ENCODE data around the gene RRM2.
"Not testable (repeated sequence)": the region's sequence is repeated elsewhere in the genome, so short reads cannot be mapped to it uniquely, and the experiment has no call there.

RRM2 gene

DNA sequence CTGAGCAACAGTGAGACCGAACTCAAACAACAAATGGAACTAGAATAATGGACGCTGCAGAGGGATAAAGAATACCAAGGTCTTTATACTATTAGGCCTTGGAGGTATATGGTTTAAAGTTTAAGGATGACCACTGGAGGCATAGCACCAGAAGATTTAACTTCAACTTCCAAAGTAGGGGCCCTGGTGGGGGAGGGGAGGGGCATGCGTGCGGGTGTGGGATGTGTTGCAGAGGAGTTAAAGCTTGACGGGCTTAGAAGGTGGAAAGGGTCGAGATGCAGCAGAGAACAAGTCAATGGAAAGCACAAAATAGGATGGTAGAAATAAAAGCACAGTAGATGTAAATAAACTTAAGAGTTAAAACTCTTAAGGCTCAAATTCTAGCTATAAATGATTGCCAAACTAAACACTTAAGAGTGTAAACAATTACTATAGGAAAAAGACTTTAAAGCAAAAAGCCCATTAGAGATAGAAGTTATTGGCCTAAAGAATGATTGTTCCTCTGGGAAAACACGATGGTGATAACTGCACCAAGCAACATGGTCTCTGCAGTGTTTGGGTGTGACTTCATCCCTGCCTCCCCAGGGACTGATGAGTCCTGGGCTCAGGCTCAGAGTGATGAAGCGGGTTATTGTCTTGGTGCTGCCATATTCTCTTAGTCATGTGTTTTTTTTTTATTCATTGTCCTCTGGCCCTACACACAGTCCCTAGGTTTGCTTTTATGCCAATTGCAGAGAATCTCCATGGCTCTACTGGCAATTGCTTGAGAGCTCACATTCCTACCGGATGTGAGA, 13.0 kb downstream of the RRM2 start:
- no peak for DNase-seq

DNA sequence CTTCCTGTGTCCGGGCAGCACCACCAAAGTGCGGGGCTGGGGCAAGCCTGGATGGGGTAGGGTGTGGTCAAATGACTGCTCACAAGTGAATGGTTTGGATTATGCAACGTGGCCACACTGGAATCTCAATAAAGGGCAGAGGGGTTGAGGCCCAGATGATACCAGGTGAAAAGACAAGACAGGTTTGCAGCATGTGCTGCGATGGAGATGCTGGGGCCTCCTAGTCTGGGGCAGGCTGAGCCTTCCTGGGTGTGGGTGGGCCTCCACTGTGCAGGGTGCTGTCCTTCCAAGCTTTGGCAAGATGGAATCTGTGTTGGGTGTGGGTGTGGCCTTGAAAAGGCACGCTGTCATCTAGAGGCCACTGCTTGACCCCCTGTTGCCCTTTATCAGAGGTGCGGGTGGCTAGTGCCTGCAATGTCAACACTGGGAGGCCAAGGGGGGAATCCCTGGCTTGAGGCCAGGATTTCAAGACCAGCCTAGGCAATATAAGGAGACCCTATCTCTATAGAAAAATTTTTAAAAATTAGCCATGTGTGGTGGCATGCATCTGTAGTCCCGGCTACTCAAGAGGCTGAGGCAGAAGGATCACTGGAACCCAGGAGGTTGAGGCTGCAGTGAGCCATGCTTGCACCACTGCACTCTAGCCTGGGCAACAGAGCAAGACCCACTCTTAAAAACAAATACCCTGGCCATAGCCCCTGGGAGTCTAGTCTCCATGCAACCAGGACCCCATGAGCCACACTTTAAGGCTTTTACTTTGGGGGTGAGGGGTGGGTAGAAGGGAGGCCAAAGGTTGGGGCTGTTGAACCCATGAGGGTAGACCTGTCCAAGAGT, 13.8 kb downstream of the RRM2 start:
- DNase-seq = no peak

DNA sequence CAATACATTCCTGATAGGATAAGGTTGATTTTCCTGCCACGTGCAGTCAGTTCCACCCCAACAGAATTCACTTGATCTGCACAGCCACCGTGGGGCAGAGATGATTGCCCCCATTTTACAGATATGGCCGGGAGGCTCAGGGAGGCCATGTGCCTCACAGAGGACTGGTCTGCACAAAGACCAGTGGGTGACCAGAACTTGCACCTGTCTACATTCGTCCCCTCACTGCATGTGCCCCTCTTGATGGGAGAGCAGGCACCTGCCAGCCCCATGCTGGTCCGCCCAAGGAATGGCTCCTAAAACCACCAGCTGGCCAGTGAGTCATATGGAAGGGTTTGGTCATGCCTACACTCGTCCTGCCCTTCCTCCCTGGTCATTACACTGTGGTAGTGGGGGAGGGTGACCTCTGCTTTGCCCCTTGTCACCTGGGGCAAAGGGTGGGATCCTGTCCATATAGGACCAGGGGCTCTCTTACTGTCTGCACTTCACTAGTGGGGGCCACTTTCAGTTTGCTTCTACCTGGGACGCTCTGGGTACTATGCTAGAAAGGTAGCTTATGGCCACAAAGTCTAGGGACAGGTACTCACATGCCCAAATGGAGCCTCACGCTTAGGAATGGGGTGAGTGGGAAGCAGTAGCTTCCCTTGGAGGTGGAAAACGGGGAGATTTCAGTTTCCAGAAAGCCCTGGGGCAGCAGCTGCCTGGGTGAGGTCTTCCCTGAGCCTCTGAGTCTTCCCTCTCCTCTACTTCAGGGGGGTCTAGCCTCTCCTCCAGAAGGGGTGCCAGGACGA, 14.7 kb downstream of the RRM2 start:
- DNase-seq = no peak

DNA sequence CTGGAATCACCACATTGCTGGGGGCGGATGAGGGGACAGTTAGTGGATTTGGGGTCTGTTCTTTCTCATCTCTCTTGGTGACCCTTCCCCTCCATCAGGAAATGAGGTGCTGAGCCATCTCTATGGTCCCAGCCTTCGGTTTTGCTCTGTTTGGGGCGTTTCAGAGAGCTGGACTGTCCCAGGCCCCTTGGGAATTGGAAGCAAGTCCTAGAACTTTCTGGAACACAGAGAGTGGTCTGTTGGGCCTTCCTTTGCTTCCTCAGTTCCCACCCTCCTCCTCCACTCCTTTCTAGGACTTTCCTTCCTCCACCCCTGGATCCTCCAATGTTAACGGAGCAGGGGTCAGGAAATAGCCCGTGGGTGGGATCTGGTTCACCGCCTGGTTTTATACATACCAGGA, 17.0 kb downstream of the RRM2 start:
- DNase-seq = no peak

DNA sequence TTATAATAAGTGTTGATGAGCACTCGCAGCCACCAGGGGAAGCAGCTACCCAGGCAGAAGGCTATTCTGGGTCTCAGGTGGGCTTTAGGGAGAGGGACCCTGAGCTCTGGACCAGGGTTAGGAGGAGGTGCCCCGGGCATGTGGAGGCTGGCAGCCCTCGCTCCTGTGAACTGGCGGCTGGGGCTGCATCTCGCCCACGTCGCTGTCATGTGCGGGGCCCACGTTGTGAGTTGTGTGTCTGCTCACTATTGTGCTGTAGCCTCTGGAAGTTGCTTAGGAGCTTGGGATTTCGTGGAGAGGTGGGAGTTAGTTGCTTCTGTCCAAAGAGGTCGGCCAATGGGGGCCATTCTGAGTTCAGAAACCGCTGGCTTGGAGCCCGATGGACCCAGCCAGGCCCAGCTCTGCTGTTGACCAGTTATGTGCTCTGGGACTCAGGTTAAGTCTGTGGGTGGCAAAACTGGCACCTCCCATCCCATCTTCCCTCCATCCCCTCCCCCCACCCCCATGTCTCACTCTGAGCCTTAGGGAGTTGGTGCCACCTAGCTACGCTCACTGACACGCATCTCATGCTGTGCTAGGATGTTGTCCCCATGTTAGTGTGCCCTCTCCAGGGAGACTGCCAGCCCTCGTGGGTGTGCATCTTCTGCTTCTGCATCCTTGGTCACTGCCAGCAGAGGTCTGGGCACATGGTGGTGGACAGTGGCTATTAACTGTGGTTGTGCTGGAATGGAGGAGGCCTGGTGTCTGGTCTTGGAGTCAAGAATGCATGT, 18.5 kb downstream of the RRM2 start:
- no peak for DNase-seq

DNA sequence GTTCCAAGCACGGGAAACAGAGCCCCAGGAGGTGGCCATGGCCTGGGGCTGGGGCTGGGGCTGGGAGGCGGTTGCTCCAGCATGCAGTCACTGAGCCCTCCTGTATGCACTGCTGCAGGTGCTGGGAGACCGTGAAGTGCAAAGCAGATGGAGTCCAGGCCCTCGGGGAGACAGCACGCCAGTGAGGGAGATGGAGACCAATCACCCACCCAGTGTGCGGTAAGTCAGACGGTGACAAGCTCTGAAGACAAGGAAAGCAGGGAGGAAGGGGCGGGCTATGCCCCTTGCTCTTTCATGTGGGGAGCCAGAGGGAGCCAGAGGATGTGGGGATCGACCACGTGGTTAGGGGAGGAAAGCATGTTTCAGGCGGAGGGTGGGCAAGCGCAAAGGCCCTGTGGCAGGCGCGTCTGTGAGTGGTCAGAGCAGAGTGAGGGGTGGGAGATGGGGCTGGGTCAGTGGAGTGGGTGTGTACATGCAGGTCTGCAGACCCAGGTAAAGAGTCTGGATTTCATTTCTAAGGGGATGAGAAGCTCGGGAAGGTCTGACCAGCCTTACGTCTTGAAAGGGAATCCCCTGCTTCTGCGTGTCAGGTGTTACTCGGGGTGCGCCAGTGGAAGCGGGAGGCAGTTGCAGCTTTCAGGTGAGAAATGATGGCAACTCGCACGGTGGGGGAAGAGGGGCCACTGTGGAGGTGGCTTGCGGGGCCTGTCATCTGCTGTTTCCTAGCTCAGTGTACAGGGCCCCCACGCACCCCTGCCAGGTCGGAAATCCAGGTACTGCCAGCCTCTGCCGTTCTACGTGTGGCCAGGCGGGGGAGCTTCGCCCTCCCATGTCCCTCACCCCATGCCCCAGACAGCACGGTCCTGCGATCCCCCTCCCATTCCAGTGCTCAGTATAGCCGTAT, 19.4 kb downstream of the RRM2 start:
- DNase-seq = no peak

DNA sequence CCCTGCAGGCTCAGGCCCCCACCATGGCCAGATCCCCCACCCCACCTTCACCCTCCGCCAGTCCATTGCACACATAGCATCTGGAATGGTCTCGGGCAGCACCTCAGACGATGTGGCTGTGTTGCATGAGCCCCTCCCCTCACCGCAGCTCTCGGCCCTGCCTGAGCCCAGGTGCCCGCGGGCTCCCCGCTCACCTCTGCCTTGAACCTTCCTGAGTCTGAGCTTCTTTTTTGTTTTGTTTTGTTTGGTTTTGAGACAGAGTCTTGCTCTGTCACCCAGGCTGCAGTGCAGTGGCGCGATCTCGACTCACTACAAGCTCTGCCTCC, 20.1 kb downstream of the RRM2 start:
- DNase-seq = no peak

DNA sequence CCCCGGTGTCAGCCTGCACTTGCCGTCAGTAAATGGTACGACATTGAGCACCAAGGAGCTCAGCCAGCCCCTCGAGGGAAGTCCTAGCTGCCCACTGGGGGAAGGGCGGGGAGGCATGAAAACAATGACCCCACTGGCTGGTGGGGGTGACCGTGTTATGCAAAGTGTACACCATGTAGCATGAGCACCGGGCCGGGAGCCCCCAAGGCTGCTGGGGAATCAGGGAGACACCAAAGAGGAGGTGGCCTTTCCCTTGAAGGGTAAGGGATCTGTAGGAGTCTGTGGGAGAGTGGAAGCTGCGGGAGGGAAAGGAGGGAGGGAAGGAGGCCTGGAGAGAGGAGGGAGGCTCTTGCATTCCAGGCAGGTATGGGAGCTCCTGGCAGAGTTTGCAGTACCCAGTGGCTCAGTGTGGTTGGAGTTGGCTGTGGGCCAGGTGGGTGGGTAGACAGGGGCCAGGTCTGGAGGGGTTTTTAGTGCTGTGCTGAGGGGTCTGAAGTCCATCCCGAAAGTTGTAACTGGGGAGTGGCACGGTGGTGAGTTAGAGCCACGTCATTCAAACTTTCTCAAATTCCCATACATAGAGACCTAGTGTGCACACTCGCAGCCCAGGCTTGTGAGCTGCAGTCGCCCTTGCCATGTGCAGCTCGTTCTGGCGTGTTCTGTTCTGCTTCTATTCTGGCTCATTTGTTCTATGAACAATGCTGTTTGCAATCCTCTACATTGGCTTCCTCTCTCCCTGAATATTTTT, 22.4 kb downstream of the RRM2 start:
- DNase-seq = no peak

DNA sequence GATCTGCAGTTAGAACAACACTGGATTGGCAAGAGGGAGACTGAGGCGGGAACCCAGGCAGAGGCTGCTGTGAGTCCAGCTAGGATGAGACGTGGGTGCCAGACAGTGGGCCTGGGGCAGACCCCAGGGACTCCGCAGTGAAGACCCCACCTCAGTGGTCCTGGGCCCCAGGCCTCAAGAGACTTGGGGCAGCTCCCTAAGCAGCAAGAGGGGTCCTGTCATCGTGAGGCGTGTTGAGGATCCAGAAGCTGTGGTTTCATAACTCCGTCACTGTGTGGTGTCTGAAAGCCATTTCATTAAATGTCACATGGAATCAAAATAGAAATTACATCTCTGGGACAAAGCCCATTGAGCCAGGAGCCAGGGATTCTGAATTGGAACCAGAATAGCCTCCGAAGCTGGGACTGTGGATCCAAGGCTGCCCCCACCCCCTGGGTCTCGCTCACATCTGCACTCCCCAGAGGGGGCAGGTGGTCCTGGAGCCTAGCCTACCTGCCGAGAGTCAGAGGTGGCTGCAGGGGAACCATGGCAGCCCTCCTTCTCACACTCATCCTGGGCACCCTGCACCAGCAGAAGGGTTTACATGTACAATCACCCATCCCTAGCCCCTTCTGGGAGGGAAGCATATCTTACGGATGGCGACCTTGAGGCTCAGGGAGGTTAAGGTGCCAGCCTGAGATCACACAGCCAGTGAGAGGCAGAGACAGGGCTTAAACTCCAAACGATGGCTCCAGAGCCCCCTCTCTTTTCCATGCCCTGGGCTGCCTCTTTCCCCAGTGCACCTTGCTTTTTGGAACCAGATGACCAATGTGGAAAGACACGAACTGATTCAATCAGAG, 23.2 kb downstream of the RRM2 start:
- no peak for DNase-seq

DNA sequence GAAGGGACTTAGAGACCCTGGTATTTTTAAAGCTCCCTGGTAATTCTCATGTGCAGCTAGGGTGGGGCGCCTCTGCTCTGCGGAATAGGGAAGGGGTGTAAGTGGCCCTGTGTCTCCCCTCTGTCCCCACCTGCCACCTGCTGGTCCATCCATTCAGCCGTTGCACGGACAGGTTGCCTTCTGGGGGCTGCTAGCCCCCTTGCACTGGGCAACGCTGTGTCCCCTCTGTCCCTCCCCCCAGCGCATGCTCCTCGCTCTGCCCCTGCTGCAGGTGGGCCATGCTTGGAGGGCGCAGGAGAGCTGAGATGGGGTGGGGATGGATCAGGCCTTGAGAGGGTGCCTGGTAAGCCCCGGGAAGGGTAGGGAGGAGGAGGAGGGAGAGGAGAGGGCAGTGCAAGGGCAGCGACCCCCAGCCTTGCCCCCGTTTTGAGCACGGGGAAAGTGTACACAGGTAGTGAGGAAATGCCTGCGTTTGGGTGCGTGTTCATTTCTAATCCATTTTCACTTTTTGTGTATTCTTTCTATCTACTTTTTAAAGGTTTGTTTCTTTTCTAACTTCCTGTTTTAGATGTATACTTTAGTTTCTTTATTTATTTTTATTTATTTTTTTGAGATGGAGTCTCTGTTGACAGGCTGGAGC, 23.9 kb downstream of the RRM2 start:
- no peak for DNase-seq

DNA sequence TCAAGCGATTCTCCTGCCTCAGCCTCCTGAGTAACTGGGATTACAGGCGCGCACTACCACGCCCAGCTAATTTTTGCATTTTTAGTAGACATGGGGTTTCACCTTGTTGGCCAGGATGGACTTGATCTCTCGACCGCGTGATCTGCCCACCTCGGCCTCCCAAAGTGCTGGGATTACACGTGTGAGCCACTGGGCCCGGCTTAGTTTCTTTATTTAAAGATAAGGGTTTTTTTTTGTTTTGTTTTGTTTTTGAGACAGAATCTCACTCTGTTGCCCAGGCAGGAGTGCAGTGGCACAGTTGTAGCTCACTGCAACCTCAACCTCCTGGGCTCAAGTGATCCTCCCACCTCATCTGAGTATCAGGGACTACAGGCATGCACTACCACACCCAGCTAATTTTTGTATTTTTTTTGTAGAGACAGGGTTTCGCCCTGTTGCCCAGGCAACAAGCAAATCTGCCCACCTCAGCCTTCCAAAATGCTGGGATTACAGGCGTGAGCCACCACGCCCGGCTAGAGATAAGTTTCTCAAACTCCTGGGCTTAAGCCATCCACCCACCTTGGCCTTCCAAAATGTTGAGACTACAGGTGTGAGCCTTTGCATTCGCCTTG, 24.6 kb downstream of the RRM2 start:
- not testable (repeated sequence) for DNase-seq

DNA sequence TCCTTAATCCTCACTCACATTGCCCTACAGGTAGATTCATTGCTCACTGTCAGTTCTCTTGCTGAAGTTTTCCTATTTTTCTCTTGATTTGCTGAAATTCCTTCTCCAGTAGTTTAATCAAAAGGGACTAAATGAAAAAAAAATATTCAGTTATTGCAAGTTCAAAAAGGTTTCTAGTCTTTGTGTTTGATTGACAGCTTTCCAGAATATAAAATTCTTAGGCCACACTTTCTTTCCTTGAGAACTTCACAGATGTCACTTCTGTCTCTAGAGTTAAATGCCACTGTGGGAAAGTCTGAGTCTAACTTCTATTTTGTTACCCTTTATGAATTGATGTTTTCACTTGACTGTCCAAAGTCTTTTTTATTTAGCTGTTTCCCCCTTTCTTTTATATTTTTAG, 25.7 kb downstream of the RRM2 start:
- no peak for DNase-seq

DNA sequence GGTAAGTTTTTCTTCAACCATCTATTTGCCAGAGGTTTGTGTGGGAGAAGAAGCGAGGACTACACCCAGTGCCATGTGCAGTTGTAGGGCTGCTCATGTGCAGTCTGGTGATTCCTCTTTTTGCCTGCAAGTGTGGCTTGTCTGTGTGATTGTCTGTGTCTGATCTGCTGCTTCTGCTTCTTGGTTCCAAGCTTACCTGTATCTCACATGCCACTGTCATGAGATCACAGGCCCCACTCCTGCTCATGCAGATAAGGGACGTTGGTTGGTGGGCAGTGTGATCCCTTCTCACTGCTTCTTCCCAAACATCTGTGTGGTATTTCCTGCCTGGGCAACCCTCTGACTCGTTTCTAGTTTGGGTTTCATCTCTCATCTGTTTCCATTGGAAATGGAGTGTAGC, 27.1 kb downstream of the RRM2 start:
- DNase-seq = no peak

DNA sequence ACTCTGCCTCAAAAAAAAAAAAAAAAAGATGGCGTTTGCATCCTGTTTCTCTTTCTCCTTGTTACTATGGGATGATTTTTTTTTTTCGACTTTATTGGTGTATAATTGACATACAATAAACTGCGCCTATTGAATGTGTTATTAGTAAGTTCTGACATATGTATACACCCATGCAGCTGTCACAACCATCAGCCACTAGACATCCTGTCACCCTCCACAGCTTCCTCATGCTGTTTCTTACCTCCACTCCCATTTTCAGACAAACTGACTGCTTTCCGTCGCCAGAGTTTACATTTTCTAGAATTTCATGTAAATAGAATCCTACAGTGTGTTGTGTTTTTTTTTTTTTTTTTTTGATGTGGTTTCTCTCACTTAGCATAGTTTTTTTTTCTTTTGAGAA, 27.9 kb downstream of the RRM2 start:
- DNase-seq = no peak

DNA sequence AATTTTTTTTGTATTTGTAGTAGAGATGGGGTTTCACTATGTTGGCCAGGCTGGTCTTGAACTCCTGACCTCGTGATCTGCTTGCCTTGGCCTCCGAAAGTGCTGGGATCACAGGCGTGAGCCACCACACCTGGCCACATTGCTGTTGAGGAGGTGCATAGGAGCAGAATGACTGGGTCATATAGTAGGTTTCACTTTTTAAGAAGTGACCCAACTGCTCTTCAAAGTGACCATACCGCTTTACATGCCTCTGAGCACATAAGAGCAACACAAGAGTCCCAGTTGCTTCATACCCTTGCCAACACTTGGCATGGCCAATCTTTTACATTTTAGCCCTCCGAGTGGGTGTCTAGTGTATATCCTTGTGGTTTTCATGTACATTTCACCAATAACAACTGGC, 28.9 kb downstream of the RRM2 start:
- DNase-seq = no peak

DNA sequence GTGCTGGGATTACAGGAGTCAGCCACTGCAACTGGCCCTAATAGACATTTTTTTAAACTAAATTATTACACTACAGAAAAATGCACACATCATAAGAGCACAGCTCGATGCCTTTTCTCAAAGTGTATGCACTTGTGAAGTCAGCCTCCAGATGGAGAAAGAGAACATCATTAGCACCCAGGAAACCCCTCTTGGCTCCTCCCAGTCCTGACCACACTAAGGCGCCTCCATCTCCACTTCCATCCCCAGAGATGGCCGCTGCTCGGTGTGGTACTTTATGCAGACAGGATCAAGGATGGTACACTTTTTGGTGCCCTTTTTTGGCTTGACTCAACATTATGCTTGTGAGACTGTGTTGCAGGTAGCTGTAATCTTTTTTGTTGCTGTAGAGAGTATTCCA, 34.8 kb downstream of the RRM2 start:
- no peak for DNase-seq

DNA sequence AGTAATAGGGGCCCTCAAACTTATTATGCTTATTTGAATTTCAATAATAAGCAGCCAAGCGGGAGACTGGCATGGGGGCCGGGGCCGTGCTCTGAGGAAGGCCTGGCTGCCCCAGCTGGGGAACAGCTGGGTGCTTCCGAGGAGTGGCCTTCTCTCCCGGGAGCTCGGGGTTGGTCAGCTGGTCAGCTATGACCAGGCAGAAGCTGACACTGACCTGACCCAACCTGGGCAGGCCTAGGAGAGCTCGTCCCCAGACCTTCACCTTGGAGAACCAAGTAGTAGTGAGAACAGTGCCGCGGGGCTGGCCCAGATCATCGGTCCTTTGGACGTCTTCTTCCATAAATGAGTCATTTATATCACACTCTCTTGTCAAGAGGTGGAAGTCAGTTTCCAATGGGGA, 36.1 kb downstream of the RRM2 start:
- no peak for DNase-seq

DNA sequence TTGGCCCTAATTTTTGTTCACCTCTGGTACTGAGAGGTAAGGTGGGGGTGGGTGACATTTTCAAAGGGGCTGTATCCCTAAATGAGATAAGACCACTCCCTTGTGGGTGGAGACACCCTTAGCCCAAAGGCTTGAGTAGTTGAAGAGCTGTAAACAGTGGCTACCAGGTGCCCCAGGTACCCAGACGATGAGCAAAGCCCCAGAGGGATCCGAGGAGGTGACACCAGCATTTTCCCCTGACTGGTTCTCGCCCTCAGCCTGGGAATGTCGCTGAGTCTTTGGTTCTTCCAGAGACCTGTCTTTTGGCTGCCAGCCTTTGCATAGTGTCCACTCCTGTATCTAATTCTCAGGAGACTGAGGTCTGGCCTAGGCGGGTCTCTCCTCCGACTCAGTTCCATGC, 36.5 kb downstream of the RRM2 start:
- DNase-seq = no peak

DNA sequence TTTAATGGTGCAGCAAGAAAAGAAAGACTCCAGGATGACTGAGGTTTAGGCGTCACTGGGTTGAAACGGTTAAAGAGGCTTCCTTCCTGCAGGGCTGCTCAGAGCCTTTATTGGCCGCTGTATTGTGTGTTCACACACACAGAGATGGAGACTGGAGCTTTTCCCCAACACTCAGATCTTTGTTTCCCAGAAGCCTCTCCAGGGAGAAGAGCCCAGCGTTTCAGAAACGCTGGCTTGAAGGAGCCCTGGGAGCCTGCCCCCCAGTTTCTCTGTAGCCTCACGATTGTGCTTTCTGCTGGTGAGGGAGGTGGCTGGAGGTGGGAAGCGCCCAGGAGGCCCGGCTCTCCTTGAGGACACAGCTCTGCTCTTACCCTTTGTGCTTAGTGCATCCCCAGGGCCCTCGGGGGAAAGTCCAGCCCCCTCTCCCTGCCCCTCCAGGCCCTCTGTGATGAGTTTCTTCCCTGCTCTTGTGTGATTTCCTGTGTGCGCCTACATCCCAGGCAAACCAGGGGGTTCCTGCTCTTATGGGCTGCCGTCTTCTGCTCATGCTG, 37.1 kb downstream of the RRM2 start:
- DNase-seq = no peak
